Gastroesophageal sphincter (tissue), 3 donors: ENCODE data around the gene DTNBP1.

Experiments
- EP300 ChIP-seq: sonication (generic); formaldehyde crosslinking; IDR thresholded peaks from one replicate; pipeline ENCODE4 v1.6.1; 2017; ENCODE audit warnings: antibody characterized with exemption, mild to moderate bottlenecking
- POLR2A ChIP-seq, 2 donors: fragments of 450-650 bp; IDR thresholded peaks; one replicate each; pipeline ENCODE4 v1.6.1; 2017; ENCODE audit warnings: antibody characterized with exemption in 2 of 2, mild to moderate bottlenecking in 2 of 2, moderate library complexity in 1 of 2
- TF ChIP-seq, protein P1 (sequence below), 4 experiments: fragments of 200-600 bp in 2 of 4; fragments of 450-650 bp in 2 of 4; sonication (generic) in 1 of 4; IDR thresholded peaks; one replicate each; pipeline ENCODE4 v1.5.1; 2017 to 2019; ENCODE audit warnings: antibody characterized with exemption in 4 of 4, mild to moderate bottlenecking in 2 of 4, moderate library complexity in 2 of 4

GRCh38 chr6:15582499-15582898 lies 80.3 kb downstream of the DTNBP1 start:
- TF ChIP-seq, protein P1, sequence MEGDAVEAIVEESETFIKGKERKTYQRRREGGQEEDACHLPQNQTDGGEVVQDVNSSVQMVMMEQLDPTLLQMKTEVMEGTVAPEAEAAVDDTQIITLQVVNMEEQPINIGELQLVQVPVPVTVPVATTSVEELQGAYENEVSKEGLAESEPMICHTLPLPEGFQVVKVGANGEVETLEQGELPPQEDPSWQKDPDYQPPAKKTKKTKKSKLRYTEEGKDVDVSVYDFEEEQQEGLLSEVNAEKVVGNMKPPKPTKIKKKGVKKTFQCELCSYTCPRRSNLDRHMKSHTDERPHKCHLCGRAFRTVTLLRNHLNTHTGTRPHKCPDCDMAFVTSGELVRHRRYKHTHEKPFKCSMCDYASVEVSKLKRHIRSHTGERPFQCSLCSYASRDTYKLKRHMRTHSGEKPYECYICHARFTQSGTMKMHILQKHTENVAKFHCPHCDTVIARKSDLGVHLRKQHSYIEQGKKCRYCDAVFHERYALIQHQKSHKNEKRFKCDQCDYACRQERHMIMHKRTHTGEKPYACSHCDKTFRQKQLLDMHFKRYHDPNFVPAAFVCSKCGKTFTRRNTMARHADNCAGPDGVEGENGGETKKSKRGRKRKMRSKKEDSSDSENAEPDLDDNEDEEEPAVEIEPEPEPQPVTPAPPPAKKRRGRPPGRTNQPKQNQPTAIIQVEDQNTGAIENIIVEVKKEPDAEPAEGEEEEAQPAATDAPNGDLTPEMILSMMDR (IDR thresholded peaks at IDR 0.05): no peak
- TF ChIP-seq EP300: no peak
- TF ChIP-seq POLR2A (IDR thresholded peaks at IDR 0.05): no peak
